HG03064 (cell line): ENCODE data around the gene ALDH16A1.

Experiments used
- ATAC-seq: cut with Tn5 transposase; IDR thresholded peaks from one replicate; pipeline ENCODE4 v1.9.1; 2021; ENCODE audit warnings: low read depth; ENCODE audit not compliant: unreplicated experiment

ALDH16A1 gene

GRCh38 chr19:49506575-49507105 lies 53.6 kb downstream of the ALDH16A1 start:
- ATAC-seq: no peak

GRCh38 chr19:49507803-49508494 lies 54.9 kb downstream of the ALDH16A1 start:
- ATAC-seq: no peak

- ATAC-seq: no peak
Observed at GRCh38 chr19:49512970-49513745, 60.1 kb downstream of the ALDH16A1 start.

- no peak for ATAC-seq
Observed at GRCh38 chr19:49513746-49514118, 60.7 kb downstream of the ALDH16A1 start.

- ATAC-seq: no peak
Observed at GRCh38 chr19:49514151-49514550, 61.1 kb downstream of the ALDH16A1 start.

- no peak for ATAC-seq
Observed at GRCh38 chr19:49515767-49516166, 62.7 kb downstream of the ALDH16A1 start.

- no peak for ATAC-seq
Observed at GRCh38 chr19:49518033-49518432, 65.0 kb downstream of the ALDH16A1 start.
